HEK293 (cell line): Measurements from ENCODE around the gene SLITRK5.

ENCODE experiments used
- MYNN ChIP-seq: fragments of 450-650 bp; formaldehyde crosslinking; IDR thresholded peaks from 2 replicates; pipeline ENCODE4 v1.5.1; 2016; ENCODE audit warnings: missing biosample characterization, missing genetic modification characterization, borderline replicate concordance
- ZIC2 ChIP-seq: fragments of 450-650 bp; formaldehyde crosslinking; IDR thresholded peaks from 2 replicates; pipeline ENCODE4 v1.5.1; 2016; ENCODE audit warnings: missing biosample characterization, missing genetic modification characterization
- ZNF10 ChIP-seq: fragments of 450-650 bp; formaldehyde crosslinking; IDR thresholded peaks from 2 replicates; pipeline ENCODE4 v1.5.1; 2017; ENCODE audit warnings: missing biosample characterization, missing genetic modification characterization
- ZNF138 ChIP-seq: fragments of 450-650 bp; formaldehyde crosslinking; IDR thresholded peaks from 2 replicates; pipeline ENCODE4 v1.5.1; 2016; ENCODE audit warnings: missing biosample characterization, missing genetic modification characterization, borderline replicate concordance
- ZNF169 ChIP-seq: fragments of 450-650 bp; formaldehyde crosslinking; IDR thresholded peaks from 2 replicates; pipeline ENCODE4 v1.5.1; 2016; ENCODE audit warnings: missing biosample characterization, missing genetic modification characterization
- ZNF302 ChIP-seq: fragments of 450-650 bp; formaldehyde crosslinking; IDR thresholded peaks from 2 replicates; pipeline ENCODE4 v1.5.1; 2016; ENCODE audit warnings: missing biosample characterization, missing genetic modification characterization, low read depth
- ZNF394 ChIP-seq: fragments of 450-650 bp; formaldehyde crosslinking; IDR thresholded peaks from 2 replicates; pipeline ENCODE4 v1.5.1; 2016; ENCODE audit warnings: missing biosample characterization, missing genetic modification characterization, mild to moderate bottlenecking, moderate library complexity, borderline replicate concordance
- ZNF621 ChIP-seq: fragments of 450-650 bp; formaldehyde crosslinking; IDR thresholded peaks from 2 replicates; pipeline ENCODE4 v1.5.1; 2017; ENCODE audit warnings: missing biosample characterization, missing genetic modification characterization
- ZNF623 ChIP-seq: fragments of 450-650 bp; formaldehyde crosslinking; IDR thresholded peaks from 2 replicates; pipeline ENCODE4 v1.5.1; 2016; ENCODE audit warnings: missing biosample characterization, missing genetic modification characterization
- ZNF658 ChIP-seq: fragments of 450-650 bp; formaldehyde crosslinking; IDR thresholded peaks from 2 replicates; pipeline ENCODE4; 2016; ENCODE audit warnings: missing biosample characterization, missing genetic modification characterization
- TF ChIP-seq, protein P1 (sequence below): fragments of 450-650 bp; formaldehyde crosslinking; IDR thresholded peaks from 2 replicates; pipeline ENCODE4 v1.5.1; 2016; ENCODE audit warnings: missing biosample characterization, missing genetic modification characterization
- TF ChIP-seq, protein P2 (sequence below): fragments of 450-650 bp; formaldehyde crosslinking; IDR thresholded peaks from 2 replicates; pipeline ENCODE4 v1.5.1; 2016; ENCODE audit warnings: missing biosample characterization, missing genetic modification characterization, low read depth
- TF ChIP-seq, protein P3 (sequence below): fragments of 450-650 bp; formaldehyde crosslinking; IDR thresholded peaks from 2 replicates; pipeline ENCODE4 v1.5.1; 2016; ENCODE audit warnings: missing biosample characterization, missing genetic modification characterization

DNA sequence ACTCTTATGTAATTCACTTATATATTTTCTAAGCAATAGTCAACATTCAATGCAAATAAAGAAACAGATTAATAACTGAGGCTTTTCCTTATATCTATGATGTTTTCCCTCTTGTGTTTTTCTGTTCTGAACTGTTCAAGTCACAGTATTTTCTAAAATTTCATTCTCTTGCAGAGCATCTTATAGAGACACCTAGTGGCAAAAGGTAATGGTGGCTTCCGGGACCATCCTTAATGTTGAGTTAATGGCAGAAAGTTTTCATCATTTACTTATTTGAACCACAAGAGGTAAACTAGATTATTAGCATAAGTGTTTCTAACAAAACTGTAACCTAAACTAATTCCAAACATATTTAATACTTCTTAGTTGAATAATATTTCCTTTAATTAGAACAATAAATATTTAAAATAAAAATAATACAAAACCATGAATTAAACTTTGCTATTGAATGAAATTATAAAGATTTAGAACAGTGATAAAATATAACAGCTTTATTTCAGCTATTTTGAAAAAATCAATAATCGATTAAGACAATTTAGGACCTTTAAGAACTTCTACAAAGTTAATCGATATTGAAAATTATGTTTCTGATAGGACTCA lies 1.7 kb upstream of the SLITRK5 start:
- TF ChIP-seq ZNF10 (tag by site-specific recombination): no peak
- TF ChIP-seq, protein P1, sequence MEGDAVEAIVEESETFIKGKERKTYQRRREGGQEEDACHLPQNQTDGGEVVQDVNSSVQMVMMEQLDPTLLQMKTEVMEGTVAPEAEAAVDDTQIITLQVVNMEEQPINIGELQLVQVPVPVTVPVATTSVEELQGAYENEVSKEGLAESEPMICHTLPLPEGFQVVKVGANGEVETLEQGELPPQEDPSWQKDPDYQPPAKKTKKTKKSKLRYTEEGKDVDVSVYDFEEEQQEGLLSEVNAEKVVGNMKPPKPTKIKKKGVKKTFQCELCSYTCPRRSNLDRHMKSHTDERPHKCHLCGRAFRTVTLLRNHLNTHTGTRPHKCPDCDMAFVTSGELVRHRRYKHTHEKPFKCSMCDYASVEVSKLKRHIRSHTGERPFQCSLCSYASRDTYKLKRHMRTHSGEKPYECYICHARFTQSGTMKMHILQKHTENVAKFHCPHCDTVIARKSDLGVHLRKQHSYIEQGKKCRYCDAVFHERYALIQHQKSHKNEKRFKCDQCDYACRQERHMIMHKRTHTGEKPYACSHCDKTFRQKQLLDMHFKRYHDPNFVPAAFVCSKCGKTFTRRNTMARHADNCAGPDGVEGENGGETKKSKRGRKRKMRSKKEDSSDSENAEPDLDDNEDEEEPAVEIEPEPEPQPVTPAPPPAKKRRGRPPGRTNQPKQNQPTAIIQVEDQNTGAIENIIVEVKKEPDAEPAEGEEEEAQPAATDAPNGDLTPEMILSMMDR (tag by site-specific recombination): no peak
- TF ChIP-seq, protein P2, sequence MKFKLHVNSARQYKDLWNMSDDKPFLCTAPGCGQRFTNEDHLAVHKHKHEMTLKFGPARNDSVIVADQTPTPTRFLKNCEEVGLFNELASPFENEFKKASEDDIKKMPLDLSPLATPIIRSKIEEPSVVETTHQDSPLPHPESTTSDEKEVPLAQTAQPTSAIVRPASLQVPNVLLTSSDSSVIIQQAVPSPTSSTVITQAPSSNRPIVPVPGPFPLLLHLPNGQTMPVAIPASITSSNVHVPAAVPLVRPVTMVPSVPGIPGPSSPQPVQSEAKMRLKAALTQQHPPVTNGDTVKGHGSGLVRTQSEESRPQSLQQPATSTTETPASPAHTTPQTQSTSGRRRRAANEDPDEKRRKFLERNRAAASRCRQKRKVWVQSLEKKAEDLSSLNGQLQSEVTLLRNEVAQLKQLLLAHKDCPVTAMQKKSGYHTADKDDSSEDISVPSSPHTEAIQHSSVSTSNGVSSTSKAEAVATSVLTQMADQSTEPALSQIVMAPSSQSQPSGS (tag by site-specific recombination): no peak
- TF ChIP-seq ZNF621 (tag by site-specific recombination): no peak
- no peak for TF ChIP-seq ZIC2 (tag by site-specific recombination)
- TF ChIP-seq, protein P3, sequence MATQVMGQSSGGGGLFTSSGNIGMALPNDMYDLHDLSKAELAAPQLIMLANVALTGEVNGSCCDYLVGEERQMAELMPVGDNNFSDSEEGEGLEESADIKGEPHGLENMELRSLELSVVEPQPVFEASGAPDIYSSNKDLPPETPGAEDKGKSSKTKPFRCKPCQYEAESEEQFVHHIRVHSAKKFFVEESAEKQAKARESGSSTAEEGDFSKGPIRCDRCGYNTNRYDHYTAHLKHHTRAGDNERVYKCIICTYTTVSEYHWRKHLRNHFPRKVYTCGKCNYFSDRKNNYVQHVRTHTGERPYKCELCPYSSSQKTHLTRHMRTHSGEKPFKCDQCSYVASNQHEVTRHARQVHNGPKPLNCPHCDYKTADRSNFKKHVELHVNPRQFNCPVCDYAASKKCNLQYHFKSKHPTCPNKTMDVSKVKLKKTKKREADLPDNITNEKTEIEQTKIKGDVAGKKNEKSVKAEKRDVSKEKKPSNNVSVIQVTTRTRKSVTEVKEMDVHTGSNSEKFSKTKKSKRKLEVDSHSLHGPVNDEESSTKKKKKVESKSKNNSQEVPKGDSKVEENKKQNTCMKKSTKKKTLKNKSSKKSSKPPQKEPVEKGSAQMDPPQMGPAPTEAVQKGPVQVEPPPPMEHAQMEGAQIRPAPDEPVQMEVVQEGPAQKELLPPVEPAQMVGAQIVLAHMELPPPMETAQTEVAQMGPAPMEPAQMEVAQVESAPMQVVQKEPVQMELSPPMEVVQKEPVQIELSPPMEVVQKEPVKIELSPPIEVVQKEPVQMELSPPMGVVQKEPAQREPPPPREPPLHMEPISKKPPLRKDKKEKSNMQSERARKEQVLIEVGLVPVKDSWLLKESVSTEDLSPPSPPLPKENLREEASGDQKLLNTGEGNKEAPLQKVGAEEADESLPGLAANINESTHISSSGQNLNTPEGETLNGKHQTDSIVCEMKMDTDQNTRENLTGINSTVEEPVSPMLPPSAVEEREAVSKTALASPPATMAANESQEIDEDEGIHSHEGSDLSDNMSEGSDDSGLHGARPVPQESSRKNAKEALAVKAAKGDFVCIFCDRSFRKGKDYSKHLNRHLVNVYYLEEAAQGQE (tag by site-specific recombination): no peak
- TF ChIP-seq ZNF138: no peak
- no peak for TF ChIP-seq ZNF658 (tag by site-specific recombination)
- TF ChIP-seq MYNN: no peak
- TF ChIP-seq ZNF169: no peak
- no peak for TF ChIP-seq ZNF394 (tag by site-specific recombination)
- no peak for TF ChIP-seq ZNF302 (tag by site-specific recombination)
- TF ChIP-seq ZNF623 (tag by site-specific recombination): no peak
